K562 (cell line): ENCODE results near the gene ZCCHC3. TPM values are rescaled to one million over a fixed set of nuclear protein-coding genes. Genes with fewer than 3 reads are reported as not detected.
A peak's percentile ranks its signal among the peaks of the same experiment; 100 is the strongest.

Experiments used
- CC2D1A ChIP-seq: fragments of 450-650 bp; IDR thresholded peaks from 2 replicates; pipeline ENCODE4 v1.6.1; 2017; ENCODE audit warnings: mild to moderate bottlenecking
- CEBPG ChIP-seq, 3 experiments: fragments of 200-800 bp in 1 of 3; sonication (Bioruptor generic) in 1 of 3; sonication (generic) in 1 of 3; formaldehyde crosslinking in 1 of 3; IDR thresholded peaks in 2 of 3; conservative IDR thresholded peaks in 1 of 3; 2 replicates each; pipeline versions ENCODE4 v1.6.1 to v1.8.0; 2016 to 2022; ENCODE audit warnings: missing compliant biosample characterization in 2 of 3, missing genetic modification characterization in 2 of 3, mild to moderate bottlenecking in 1 of 3, missing genetic modification reagents in 1 of 3
- CHD1 ChIP-seq: fragments of 200-600 bp; sonication (generic); IDR thresholded peaks from one replicate; pipeline ENCODE4 v1.6.1; 2012; ENCODE audit warnings: mild to moderate bottlenecking, moderate library complexity, low read length, inconsistent platforms
- CREM ChIP-seq: IDR thresholded peaks from 2 replicates; pipeline ENCODE4 v1.6.1; 2014; ENCODE audit warnings: antibody characterized with exemption, low read depth
- FOXK2 ChIP-seq, 2 experiments: fragments of 450-650 bp; IDR thresholded peaks in 1 of 2; conservative IDR thresholded peaks in 1 of 2; 2 replicates each; pipeline ENCODE4 v1.6.1; 2016; ENCODE audit warnings: low read depth in 2 of 2, mild to moderate bottlenecking in 1 of 2
- HMG20B ChIP-seq: fragments of 250-450 bp; sonication (Bioruptor Pico); IDR thresholded peaks from 2 replicates; pipeline ENCODE4 v1.5.0; 2021; ENCODE audit warnings: mild to moderate bottlenecking
- HMGN3 ChIP-seq: IDR thresholded peaks from 2 replicates; pipeline ENCODE4 v1.6.1; 2011; ENCODE audit warnings: borderline replicate concordance, low read depth, mild to moderate bottlenecking, mixed read lengths, low read length; ENCODE audit not compliant: insufficient read length; ENCODE audit errors: extremely low read depth
- ILK ChIP-seq: fragments of 450-650 bp; IDR thresholded peaks from 2 replicates; pipeline ENCODE4 v1.6.1; 2016; ENCODE audit warnings: missing genetic modification characterization, low read depth, mild to moderate bottlenecking, missing compliant biosample characterization, moderate library complexity, borderline replicate concordance
- MIER1 ChIP-seq: fragments of 450-650 bp; IDR thresholded peaks from 2 replicates; pipeline ENCODE4 v1.6.1; 2016; ENCODE audit warnings: antibody characterized with exemption, mild to moderate bottlenecking, low read depth
- NBN ChIP-seq: fragments of 450-650 bp; IDR thresholded peaks from 2 replicates; pipeline ENCODE4 v1.6.1; 2016; ENCODE audit warnings: low read depth, mild to moderate bottlenecking
- RBFOX2 ChIP-seq: fragments of 200-400 bp; formaldehyde crosslinking; IDR thresholded peaks from 2 replicates; pipeline ENCODE4 v1.6.1; 2017; ENCODE audit warnings: low read depth, mild to moderate bottlenecking, low read length, moderate library complexity
- RBM39 ChIP-seq: fragments of 200-400 bp; formaldehyde crosslinking; optimal IDR thresholded peaks from 2 replicates; pipeline ENCODE3; 2018; ENCODE audit warnings: low read depth, low read length
- TEAD1 ChIP-seq, 2 experiments: fragments of 450-650 bp in 1 of 2; sonication (generic) in 1 of 2; formaldehyde crosslinking; IDR thresholded peaks; 2 replicates each; pipeline versions ENCODE4 v1.4.0 to v1.8.0; 2020 to 2022; ENCODE audit warnings: mild to moderate bottlenecking in 2 of 2, missing genetic modification reagents in 1 of 2
- ZBTB17 ChIP-seq: fragments of 450-650 bp; formaldehyde crosslinking; IDR thresholded peaks from 2 replicates; pipeline ENCODE4 v1.4.0; 2020; ENCODE audit warnings: mild to moderate bottlenecking
- ZNF224 ChIP-seq: sonication (generic); formaldehyde crosslinking; IDR thresholded peaks from 2 replicates; pipeline ENCODE4 v1.8.0; 2022; ENCODE audit warnings: mild to moderate bottlenecking, missing genetic modification reagents
- ZNF584 ChIP-seq: fragments of 200-800 bp; sonication (Bioruptor generic); IDR thresholded peaks from 2 replicates; pipeline ENCODE4 v1.6.1; 2016; ENCODE audit warnings: low read depth, mild to moderate bottlenecking, missing genetic modification characterization, missing compliant biosample characterization
- ZSCAN29 ChIP-seq: fragments of 450-650 bp; IDR thresholded peaks from 2 replicates; pipeline ENCODE4 v1.6.1; 2017
- ZZZ3 ChIP-seq: fragments of 450-650 bp; IDR thresholded peaks from 2 replicates; pipeline ENCODE4 v1.6.1; 2016; ENCODE audit warnings: antibody characterized with exemption, mild to moderate bottlenecking, moderate library complexity
- polyA plus RNA-seq, 8 experiments: library from polyadenylated mRNA; depleted of rRNA in 4 of 8; stranded (reverse) in 5 of 8; unstranded in 3 of 8; fragments of >200 nt; fragmentation: Nextera tagmentation in 2 of 8; fragmentation: Illumina TruSeq in 1 of 8; extraction: Ambion mirVana in 2 of 8; extraction: Trizol in 1 of 8; gene quantifications; 2 replicates each; pipeline versions ENCODE4 v1.2.1 to v1.2.3, GENCODE V29; 2011 to 2014; ENCODE audit warnings: inconsistent platforms in 1 of 8, missing spikeins in 1 of 8
- total RNA-seq, 7 experiments: library from RNA; depleted of rRNA in 6 of 7; stranded (reverse); fragments of >200 nt in 6 of 7; fragmentation: Illumina TruSeq in 2 of 7; extraction: Trizol in 2 of 7; gene quantifications; 2 replicates each; pipeline versions ENCODE4 v1.2.1 to v1.2.3, GENCODE V29; 2011 to 2021; ENCODE audit warnings: low replicate concordance in 1 of 7

Gene ZCCHC3
- total and polyA plus RNA-seq, 9 of the 15 experiments (the other 6 are each of a cell fraction or from before 2014, with no cell fraction given) = 2.8 to 23.3 (median 16.5) TPM

DNA sequence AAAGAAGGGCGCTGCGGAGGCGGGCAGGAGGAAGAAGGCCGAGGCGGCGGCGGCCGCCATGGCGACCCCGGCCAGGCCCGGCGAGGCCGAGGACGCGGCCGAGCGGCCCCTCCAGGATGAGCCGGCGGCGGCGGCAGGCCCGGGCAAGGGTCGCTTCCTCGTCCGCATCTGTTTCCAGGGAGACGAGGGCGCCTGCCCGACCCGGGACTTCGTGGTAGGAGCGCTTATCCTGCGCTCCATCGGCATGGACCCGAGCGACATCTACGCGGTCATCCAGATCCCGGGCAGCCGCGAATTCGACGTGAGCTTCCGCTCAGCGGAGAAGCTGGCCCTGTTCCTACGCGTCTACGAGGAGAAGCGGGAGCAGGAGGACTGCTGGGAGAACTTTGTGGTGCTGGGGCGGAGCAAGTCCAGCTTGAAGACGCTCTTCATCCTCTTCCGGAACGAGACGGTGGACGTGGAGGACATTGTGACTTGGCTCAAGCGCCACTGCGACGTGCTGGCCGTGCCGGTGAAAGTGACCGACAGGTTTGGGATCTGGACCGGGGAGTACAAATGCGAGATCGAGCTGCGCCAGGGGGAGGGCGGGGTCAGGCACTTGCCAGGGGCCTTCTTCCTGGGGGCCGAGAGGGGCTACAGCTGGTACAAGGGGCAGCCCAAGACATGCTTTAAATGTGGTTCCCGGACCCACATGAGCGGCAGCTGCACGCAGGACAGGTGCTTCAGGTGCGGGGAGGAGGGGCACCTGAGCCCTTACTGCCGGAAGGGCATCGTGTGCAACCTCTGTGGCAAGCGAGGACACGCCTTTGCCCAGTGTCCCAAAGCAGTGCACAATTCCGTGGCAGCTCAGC lies 780 bp downstream of the ZCCHC3 start (continued):
- TF ChIP-seq HMGN3 (no peak), HMG20B (CRISPR knock-in tag) (no peak), CEBPG (CRISPR knock-in tag; IDR thresholded peaks at IDR 0.05) (no peak), CEBPG (tag; conservative IDR thresholded peaks at IDR 0.05 in 1 of 2, IDR thresholded peaks at IDR 0.05 in 1 of 2) (no peak), MIER1 (no peak), RBM39 (no peak), ZNF584 (CRISPR knock-in tag) (no peak), CC2D1A (peak; percentile 45; the same call in 1 of the 2 replicates), NBN (no peak), ZZZ3 (no peak), ILK (tag) (no peak), TEAD1 (CRISPR knock-in tag; IDR thresholded peaks at IDR 0.05) (peak in 1 of 2 experiments; percentile 29; a peak in 1 of 4 replicates), ZNF224 (CRISPR knock-in tag) (no peak), ZBTB17 (no peak), FOXK2 (conservative IDR thresholded peaks at IDR 0.05 in 1 of 2, IDR thresholded peaks at IDR 0.05 in 1 of 2; ENCODE audit: low read depth in 2 of 2) (no peak), ZSCAN29 (peak; percentile 97), RBFOX2 (peak; percentile 75), CHD1 (peak; percentile 82), CREM (peak; percentile 25)
